Fibroblast of lung (primary cell): ENCODE results near the gene SLC34A3.

Source experiments
- EZH2 ChIP-seq: IDR thresholded peaks from 2 replicates; pipeline ENCODE4 v1.5.1; 2012; ENCODE audit warnings: low read length, control low read depth, mild to moderate bottlenecking; ENCODE audit errors: missing control alignments
- TF ChIP-seq, protein P1 (sequence below), 2 donors: IDR thresholded peaks in 1 of 2; conservative IDR thresholded peaks in 1 of 2; 1 replicate in 1 of 2; 2 replicates in 1 of 2; pipeline ENCODE4 v1.5.1; 2011 to 2012; ENCODE audit warnings: low read length in 2 of 2, control low read depth in 1 of 2, inconsistent platforms in 1 of 2, low read depth in 1 of 2, mild to moderate bottlenecking in 1 of 2

DNA sequence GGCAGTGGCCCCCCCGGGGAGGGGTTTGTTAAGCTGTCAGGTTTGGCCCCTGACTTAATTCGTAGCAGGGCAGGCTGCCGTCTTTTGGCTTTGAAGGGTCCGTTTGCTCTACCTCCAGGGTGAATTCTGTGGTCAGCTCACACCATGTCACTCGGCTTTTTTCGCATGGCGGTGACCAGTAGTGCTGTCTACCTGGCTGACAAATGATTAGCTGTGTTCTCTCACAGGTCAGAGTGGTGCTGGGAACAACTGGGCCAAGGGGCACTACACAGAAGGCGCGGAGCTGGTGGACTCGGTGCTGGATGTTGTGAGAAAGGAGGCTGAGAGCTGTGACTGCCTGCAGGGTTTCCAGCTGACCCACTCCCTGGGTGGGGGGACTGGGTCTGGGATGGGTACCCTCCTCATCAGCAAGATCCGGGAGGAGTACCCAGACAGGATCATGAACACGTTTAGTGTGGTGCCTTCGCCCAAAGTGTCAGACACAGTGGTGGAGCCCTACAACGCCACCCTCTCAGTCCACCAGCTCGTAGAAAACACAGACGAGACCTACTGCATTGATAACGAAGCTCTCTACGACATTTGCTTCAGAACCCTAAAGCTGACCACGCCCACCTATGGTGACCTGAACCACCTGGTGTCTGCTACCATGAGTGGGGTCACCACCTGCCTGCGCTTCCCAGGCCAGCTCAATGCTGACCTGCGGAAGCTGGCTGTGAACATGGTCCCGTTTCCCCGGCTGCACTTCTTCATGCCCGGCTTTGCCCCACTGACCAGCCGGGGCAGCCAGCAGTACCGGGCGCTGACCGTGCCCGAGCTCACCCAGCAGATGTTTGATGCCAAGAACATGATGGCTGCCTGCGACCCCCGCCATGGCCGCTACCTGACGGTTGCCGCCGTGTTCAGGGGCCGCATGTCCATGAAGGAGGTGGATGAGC, 11.8 kb downstream of the SLC34A3 start:
- TF ChIP-seq, protein P1, sequence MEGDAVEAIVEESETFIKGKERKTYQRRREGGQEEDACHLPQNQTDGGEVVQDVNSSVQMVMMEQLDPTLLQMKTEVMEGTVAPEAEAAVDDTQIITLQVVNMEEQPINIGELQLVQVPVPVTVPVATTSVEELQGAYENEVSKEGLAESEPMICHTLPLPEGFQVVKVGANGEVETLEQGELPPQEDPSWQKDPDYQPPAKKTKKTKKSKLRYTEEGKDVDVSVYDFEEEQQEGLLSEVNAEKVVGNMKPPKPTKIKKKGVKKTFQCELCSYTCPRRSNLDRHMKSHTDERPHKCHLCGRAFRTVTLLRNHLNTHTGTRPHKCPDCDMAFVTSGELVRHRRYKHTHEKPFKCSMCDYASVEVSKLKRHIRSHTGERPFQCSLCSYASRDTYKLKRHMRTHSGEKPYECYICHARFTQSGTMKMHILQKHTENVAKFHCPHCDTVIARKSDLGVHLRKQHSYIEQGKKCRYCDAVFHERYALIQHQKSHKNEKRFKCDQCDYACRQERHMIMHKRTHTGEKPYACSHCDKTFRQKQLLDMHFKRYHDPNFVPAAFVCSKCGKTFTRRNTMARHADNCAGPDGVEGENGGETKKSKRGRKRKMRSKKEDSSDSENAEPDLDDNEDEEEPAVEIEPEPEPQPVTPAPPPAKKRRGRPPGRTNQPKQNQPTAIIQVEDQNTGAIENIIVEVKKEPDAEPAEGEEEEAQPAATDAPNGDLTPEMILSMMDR (conservative IDR thresholded peaks at IDR 0.05 in 1 of 2, IDR thresholded peaks at IDR 0.05 in 1 of 2; ENCODE audit: low read depth in 1 of 2, low read length in 2 of 2): no peak
- no peak for TF ChIP-seq EZH2
